ENCODE results near the gene IFI44. TPM values are rescaled to one million over a fixed set of nuclear protein-coding genes. Genes with fewer than 3 reads are reported as not detected.

The IFI44 gene
- total and polyA plus RNA-seq, 9 of the 15 experiments (the other 6 are each of a cell fraction or from before 2014, with no cell fraction given): 0.11 TPM; not detected in 8

GRCh38 chr1:78712467-78713051 is 62.9 kb downstream of the IFI44 start:
- no peaks in the 10 kb centered on the region for H3K9me1 ChIP-seq (ENCODE audit: control insufficient read depth, insufficient read depth, low read length)
- no TSS peak for BruUV-seq (replicated peaks)
- CTCF ChIA-PET (ENCODE audit: low intra/inter-chr PET ratio): no interaction called here
- intact Hi-C loops (cut with micrococcal nuclease): no loop called here
- ATAC-seq (no peak), DNase-seq (ENCODE audit: extremely low read depth in 1 of 4, low spot score in 3 of 4) (no peak), FAIRE-seq (no peak)
- no peaks in the 10 kb centered on the region for H3K79me2 ChIP-seq (ENCODE audit: control insufficient read depth, insufficient read depth, low read length)
- no peak overlapping the region for H3K4me2 ChIP-seq (ENCODE audit: insufficient read depth, low read length)
- H3K36me3 ChIP-seq (ENCODE audit: control insufficient read depth, insufficient read depth, low read length): no peaks in the 10 kb centered on the region
- H4K20me1 ChIP-seq (replicated peaks; ENCODE audit: control insufficient read depth, insufficient read depth, low read length): no peaks in the 10 kb centered on the region
- in situ Hi-C loops (cut with MboI): no loop called here
- no peak overlapping the region for H3K9ac ChIP-seq (ENCODE audit: insufficient read depth in 1 of 2, low read depth in 2 of 2, low read length in 2 of 2)
- H3K4me3 ChIP-seq: no peak overlapping the region
- WGBS (ENCODE audit: insufficient coverage, low coverage, missing lambda C conversion rate): 3% methylated on average over 3 of the region's 3 CpGs
- no peaks in the 10 kb centered on the region for H3K9me3 ChIP-seq (replicated peaks; ENCODE audit: control insufficient read depth, insufficient read depth, low read depth, low read length)
- no peak overlapping the region for H3K27ac ChIP-seq (ENCODE audit: extremely low read depth, low read depth, low read length)
- POLR2A ChIA-PET: interaction anchor here (0.6 kb wide), 1 partner anchor 532 kb away, joined by 3 read pairs; no protein-coding TSS in a partner anchor
- TF ChIP-seq CHD1 (IDR thresholded peaks at IDR 0.05; ENCODE audit: low read length) (no peak), USF2 (CRISPR knock-in tag; IDR thresholded peaks at IDR 0.05) (no peak), DEAF1 (CRISPR knock-in tag; IDR thresholded peaks at IDR 0.05) (no peak), BRCA1 (IDR thresholded peaks at IDR 0.05) (no peak), BRCA1 (CRISPR knock-in tag; IDR thresholded peaks at IDR 0.05) (no peak), CBX3 (IDR thresholded peaks at IDR 0.05; ENCODE audit: borderline replicate concordance in 1 of 2, low read length in 2 of 2) (no peak), HDAC6 (IDR thresholded peaks at IDR 0.05; ENCODE audit: low read depth, low read length) (no peak), KLF6 (CRISPR knock-in tag; IDR thresholded peaks at IDR 0.05; ENCODE audit: borderline replicate concordance) (no peak), NR2C1 (IDR thresholded peaks at IDR 0.05) (no peak), NR2C1 (tag; IDR thresholded peaks at IDR 0.05) (no peak), SFPQ (IDR thresholded peaks at IDR 0.05; ENCODE audit: low read depth, low read length) (no peak), ATF7 (IDR thresholded peaks at IDR 0.05) (no peak)
- H2AFZ ChIP-seq (ENCODE audit: low read depth, low read length): no peak overlapping the region
- no peaks in the 10 kb centered on the region for H3K4me1 ChIP-seq (replicated peaks in 1 of 2; ENCODE audit: control insufficient read depth in 2 of 2, insufficient read depth in 2 of 2, low read length in 2 of 2)
- no peaks in the 10 kb centered on the region for H3K27me3 ChIP-seq (ENCODE audit: control insufficient read depth in 2 of 2, insufficient read depth in 2 of 2, low read length in 2 of 2)

Measured in K562 (cell line).